Activated effector memory CD4-positive, alpha-beta T cell treated with anti-CD3 and anti-CD28 coated beads, Interleukin-2, amount 50 U/mL, for 16 hours (primary cell): ENCODE data around the gene TNNI3K.

Experiments used
- DNase-seq: peaks from one replicate; pipeline ENCODE4 v3.0.0-alpha.2; 2020

The TNNI3K gene

GRCh38 chr1:74395571-74395970 is 160.4 kb downstream of the TNNI3K start:
- no peak for DNase-seq

GRCh38 chr1:74396462-74396861 is 161.3 kb downstream of the TNNI3K start:
- DNase-seq = no peak

- DNase-seq = no peak
These were observed 161.7 kb downstream of the TNNI3K start for GRCh38 chr1:74396933-74397332.

- no peak for DNase-seq
These were observed 164.1 kb downstream of the TNNI3K start for GRCh38 chr1:74399249-74399648.

- no peak for DNase-seq
These were observed 167.7 kb downstream of the TNNI3K start for GRCh38 chr1:74402873-74403272.

GRCh38 chr1:74403606-74404005 is 168.4 kb downstream of the TNNI3K start:
- no peak for DNase-seq

- DNase-seq = no peak
These were observed 171.6 kb downstream of the TNNI3K start for GRCh38 chr1:74406759-74407158.

- DNase-seq = no peak
These were observed 172.7 kb downstream of the TNNI3K start for GRCh38 chr1:74407902-74408301.

GRCh38 chr1:74412244-74412643 is 177.1 kb downstream of the TNNI3K start:
- no peak for DNase-seq

GRCh38 chr1:74415935-74416334 is 180.7 kb downstream of the TNNI3K start:
- no peak for DNase-seq

GRCh38 chr1:74419611-74420010 is 184.4 kb downstream of the TNNI3K start:
- no peak for DNase-seq

- no peak for DNase-seq
These were observed 185.3 kb downstream of the TNNI3K start for GRCh38 chr1:74420467-74420866.

GRCh38 chr1:74422421-74423292 is 187.5 kb downstream of the TNNI3K start:
- DNase-seq = no peak

- DNase-seq = no peak
These were observed 188.3 kb downstream of the TNNI3K start for GRCh38 chr1:74423471-74423870.

GRCh38 chr1:74425676-74426075 is 190.5 kb downstream of the TNNI3K start:
- no peak for DNase-seq

GRCh38 chr1:74426208-74426937 is 191.2 kb downstream of the TNNI3K start:
- no peak for DNase-seq

GRCh38 chr1:74427681-74428080 is 192.5 kb downstream of the TNNI3K start:
- no peak for DNase-seq

GRCh38 chr1:74429580-74429979 is 194.4 kb downstream of the TNNI3K start:
- DNase-seq = no peak

GRCh38 chr1:74430342-74430934 is 195.3 kb downstream of the TNNI3K start:
- no peak for DNase-seq

GRCh38 chr1:74431531-74431930 is 196.3 kb downstream of the TNNI3K start:
- DNase-seq = no peak

GRCh38 chr1:74432325-74432724 is 197.1 kb downstream of the TNNI3K start:
- DNase-seq = no peak

GRCh38 chr1:74434321-74434720 is 199.1 kb downstream of the TNNI3K start:
- no peak for DNase-seq

- no peak for DNase-seq
These were observed 200.9 kb downstream of the TNNI3K start for GRCh38 chr1:74436078-74436477.

GRCh38 chr1:74437035-74437434 is 201.8 kb downstream of the TNNI3K start:
- DNase-seq = no peak
